Activated CD8-positive, alpha-beta memory T cell treated with anti-CD3 and anti-CD28 coated beads, Interleukin-2, amount 50 U/mL, for 4 hours (primary cell): ENCODE data around the gene CLEC20A.

ENCODE experiments used
- DNase-seq: peaks from one replicate; pipeline ENCODE4 v3.0.0-alpha.2; 2020

CLEC20A gene

GRCh38 chr1:178498896-178499675 is 2.3 kb upstream of the CLEC20A start:
- no peak for DNase-seq

- DNase-seq, result no peak
Observed at GRCh38 chr1:178497903-178498478, 1.2 kb upstream of the CLEC20A start.

GRCh38 chr1:178495741-178496409 is 889 bp downstream of the CLEC20A start:
- no peak for DNase-seq

- DNase-seq, result no peak
Observed at GRCh38 chr1:178495158-178495557, 1.6 kb downstream of the CLEC20A start.

- DNase-seq, result no peak
Observed at GRCh38 chr1:178494569-178494971, 2.2 kb downstream of the CLEC20A start.

GRCh38 chr1:178493301-178493741 is 3.4 kb downstream of the CLEC20A start:
- DNase-seq, result no peak

GRCh38 chr1:178492341-178492740 is 4.4 kb downstream of the CLEC20A start:
- DNase-seq, result no peak

- no peak for DNase-seq
Observed at GRCh38 chr1:178491721-178492120, 5.0 kb downstream of the CLEC20A start.

GRCh38 chr1:178490967-178491366 is 5.8 kb downstream of the CLEC20A start:
- no peak for DNase-seq

GRCh38 chr1:178490136-178490535 is 6.6 kb downstream of the CLEC20A start:
- DNase-seq, result no peak

GRCh38 chr1:178489399-178489798 is 7.4 kb downstream of the CLEC20A start:
- DNase-seq, result no peak

- no peak for DNase-seq
Observed at GRCh38 chr1:178488393-178488792, 8.4 kb downstream of the CLEC20A start.

GRCh38 chr1:178487070-178487615 is 9.6 kb downstream of the CLEC20A start:
- DNase-seq, result no peak

GRCh38 chr1:178486100-178487069 is 10.4 kb downstream of the CLEC20A start:
- no peak for DNase-seq

- DNase-seq, result no peak
Observed at GRCh38 chr1:178485541-178485981, 11.2 kb downstream of the CLEC20A start.

- no peak for DNase-seq
Observed at GRCh38 chr1:178484698-178485225, 12.0 kb downstream of the CLEC20A start.

GRCh38 chr1:178483251-178483957 is 13.4 kb downstream of the CLEC20A start:
- DNase-seq, result no peak

GRCh38 chr1:178477841-178478240 is 18.9 kb downstream of the CLEC20A start:
- no peak for DNase-seq

- DNase-seq, result no peak
Observed at GRCh38 chr1:178477373-178477772, 19.4 kb downstream of the CLEC20A start.

GRCh38 chr1:178472531-178472930 is 24.2 kb downstream of the CLEC20A start:
- no peak for DNase-seq

- DNase-seq, result no peak
Observed at GRCh38 chr1:178470411-178470960, 26.3 kb downstream of the CLEC20A start.
